ENCODE measurements around the gene CLEC4E. TPM values are rescaled to one million over a fixed set of nuclear protein-coding genes. Genes with fewer than 3 reads are reported as not detected.

CLEC4E gene
- total RNA-seq, 1 experiment from 2014 or later: not detected

GRCh38 chr12:8553088-8553627 is 12.5 kb upstream of the CLEC4E start:
- no peak overlapping the region for H3K4me3 ChIP-seq (ENCODE audit: low read depth in 2 of 2, low read length in 2 of 2)
- DNase-seq (ENCODE audit: low read depth, low spot score): no peak
- no peak overlapping the region for H3K27ac ChIP-seq (ENCODE audit: low read length)
- TF ChIP-seq TCF7L2 (IDR thresholded peaks at IDR 0.05; ENCODE audit: low read depth, low read length) (no peak), SIN3A (IDR thresholded peaks at IDR 0.05; ENCODE audit: borderline replicate concordance, insufficient read depth, low read depth, low read length) (no peak), POLR2AphosphoS5 (IDR thresholded peaks at IDR 0.05; ENCODE audit: low read depth, low read length) (no peak)
- TF ChIP-seq, protein P1, sequence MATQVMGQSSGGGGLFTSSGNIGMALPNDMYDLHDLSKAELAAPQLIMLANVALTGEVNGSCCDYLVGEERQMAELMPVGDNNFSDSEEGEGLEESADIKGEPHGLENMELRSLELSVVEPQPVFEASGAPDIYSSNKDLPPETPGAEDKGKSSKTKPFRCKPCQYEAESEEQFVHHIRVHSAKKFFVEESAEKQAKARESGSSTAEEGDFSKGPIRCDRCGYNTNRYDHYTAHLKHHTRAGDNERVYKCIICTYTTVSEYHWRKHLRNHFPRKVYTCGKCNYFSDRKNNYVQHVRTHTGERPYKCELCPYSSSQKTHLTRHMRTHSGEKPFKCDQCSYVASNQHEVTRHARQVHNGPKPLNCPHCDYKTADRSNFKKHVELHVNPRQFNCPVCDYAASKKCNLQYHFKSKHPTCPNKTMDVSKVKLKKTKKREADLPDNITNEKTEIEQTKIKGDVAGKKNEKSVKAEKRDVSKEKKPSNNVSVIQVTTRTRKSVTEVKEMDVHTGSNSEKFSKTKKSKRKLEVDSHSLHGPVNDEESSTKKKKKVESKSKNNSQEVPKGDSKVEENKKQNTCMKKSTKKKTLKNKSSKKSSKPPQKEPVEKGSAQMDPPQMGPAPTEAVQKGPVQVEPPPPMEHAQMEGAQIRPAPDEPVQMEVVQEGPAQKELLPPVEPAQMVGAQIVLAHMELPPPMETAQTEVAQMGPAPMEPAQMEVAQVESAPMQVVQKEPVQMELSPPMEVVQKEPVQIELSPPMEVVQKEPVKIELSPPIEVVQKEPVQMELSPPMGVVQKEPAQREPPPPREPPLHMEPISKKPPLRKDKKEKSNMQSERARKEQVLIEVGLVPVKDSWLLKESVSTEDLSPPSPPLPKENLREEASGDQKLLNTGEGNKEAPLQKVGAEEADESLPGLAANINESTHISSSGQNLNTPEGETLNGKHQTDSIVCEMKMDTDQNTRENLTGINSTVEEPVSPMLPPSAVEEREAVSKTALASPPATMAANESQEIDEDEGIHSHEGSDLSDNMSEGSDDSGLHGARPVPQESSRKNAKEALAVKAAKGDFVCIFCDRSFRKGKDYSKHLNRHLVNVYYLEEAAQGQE (IDR thresholded peaks at IDR 0.05; ENCODE audit: insufficient read depth in 1 of 2, low read depth in 2 of 2, low read length in 1 of 2): no peak
- TF ChIP-seq, protein P2, sequence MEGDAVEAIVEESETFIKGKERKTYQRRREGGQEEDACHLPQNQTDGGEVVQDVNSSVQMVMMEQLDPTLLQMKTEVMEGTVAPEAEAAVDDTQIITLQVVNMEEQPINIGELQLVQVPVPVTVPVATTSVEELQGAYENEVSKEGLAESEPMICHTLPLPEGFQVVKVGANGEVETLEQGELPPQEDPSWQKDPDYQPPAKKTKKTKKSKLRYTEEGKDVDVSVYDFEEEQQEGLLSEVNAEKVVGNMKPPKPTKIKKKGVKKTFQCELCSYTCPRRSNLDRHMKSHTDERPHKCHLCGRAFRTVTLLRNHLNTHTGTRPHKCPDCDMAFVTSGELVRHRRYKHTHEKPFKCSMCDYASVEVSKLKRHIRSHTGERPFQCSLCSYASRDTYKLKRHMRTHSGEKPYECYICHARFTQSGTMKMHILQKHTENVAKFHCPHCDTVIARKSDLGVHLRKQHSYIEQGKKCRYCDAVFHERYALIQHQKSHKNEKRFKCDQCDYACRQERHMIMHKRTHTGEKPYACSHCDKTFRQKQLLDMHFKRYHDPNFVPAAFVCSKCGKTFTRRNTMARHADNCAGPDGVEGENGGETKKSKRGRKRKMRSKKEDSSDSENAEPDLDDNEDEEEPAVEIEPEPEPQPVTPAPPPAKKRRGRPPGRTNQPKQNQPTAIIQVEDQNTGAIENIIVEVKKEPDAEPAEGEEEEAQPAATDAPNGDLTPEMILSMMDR (IDR thresholded peaks at IDR 0.05): no peak; the same call in 1 of the 2 replicates
- no peaks in the 10 kb centered on the region for H3K36me3 ChIP-seq (ENCODE audit: control insufficient read depth, insufficient read depth, low read length)
- no peaks in the 10 kb centered on the region for H3K4me1 ChIP-seq (ENCODE audit: control insufficient read depth, insufficient read depth, low read length)
- intact Hi-C loops (cut with micrococcal nuclease; ENCODE audit: unreplicated experiment) (no loop called here), in situ Hi-C loops (cut with HindIII; ENCODE audit: low pct_unique_long_range_greater_than_20kb, low sequenced_read_pairs) (no loop called here)
- no peaks in the 10 kb centered on the region for H3K9me3 ChIP-seq (ENCODE audit: control insufficient read depth, insufficient read depth, low read depth, low read length)
- no TSS peak for BruUV-seq (replicated peaks)
- H3K27me3 ChIP-seq (ENCODE audit: control insufficient read depth, insufficient read depth, low read length): no peaks in the 10 kb centered on the region
- no peak for ATAC-seq
- ChIA-PET POLR2A (no interaction called here), CTCF (no interaction called here)

DNA sequence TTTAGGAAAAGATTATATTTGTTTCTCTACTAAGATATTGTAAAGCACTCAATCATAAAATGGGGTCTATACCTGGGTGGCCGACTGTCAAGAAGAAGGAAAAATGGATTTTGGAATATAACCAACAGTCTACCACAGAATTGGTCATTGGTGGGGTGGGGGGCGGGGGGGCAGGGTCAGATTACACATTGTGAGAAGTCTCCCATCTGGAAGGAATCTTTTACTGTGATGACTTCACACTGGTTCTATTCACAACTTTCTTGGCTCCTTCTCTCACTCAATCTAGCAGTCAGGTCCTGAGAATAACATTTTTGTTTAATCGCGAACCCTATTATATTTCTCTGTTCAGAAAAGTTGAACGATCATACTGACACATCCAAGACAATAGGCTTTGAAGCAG is 8.7 kb upstream of the CLEC4E start:
- H3K9me3 ChIP-seq (ENCODE audit: control insufficient read depth, insufficient read depth, low read depth, low read length): no peaks in the 10 kb centered on the region
- H3K27me3 ChIP-seq (ENCODE audit: control insufficient read depth, insufficient read depth, low read length): no peaks in the 10 kb centered on the region; the same call in 1 of the 2 replicates
- in situ Hi-C loops (cut with HindIII; ENCODE audit: low pct_unique_long_range_greater_than_20kb, low sequenced_read_pairs): no loop called here
- TF ChIP-seq, protein P2 (IDR thresholded peaks at IDR 0.05): no peak
- TF ChIP-seq SIN3A (IDR thresholded peaks at IDR 0.05; ENCODE audit: borderline replicate concordance, insufficient read depth, low read depth, low read length) (no peak), POLR2AphosphoS5 (IDR thresholded peaks at IDR 0.05; ENCODE audit: low read depth, low read length) (no peak), TCF7L2 (IDR thresholded peaks at IDR 0.05; ENCODE audit: low read depth, low read length) (no peak)
- TF ChIP-seq, protein P1 (IDR thresholded peaks at IDR 0.05; ENCODE audit: insufficient read depth in 1 of 2, low read depth in 2 of 2, low read length in 1 of 2): no peak
- no peak overlapping the region for H3K27ac ChIP-seq (ENCODE audit: low read length)
- no peak for DNase-seq (ENCODE audit: low read depth, low spot score)
- no peak overlapping the region for H3K4me3 ChIP-seq (ENCODE audit: low read depth in 2 of 2, low read length in 2 of 2)
- H3K4me1 ChIP-seq (ENCODE audit: control insufficient read depth, insufficient read depth, low read length): no peaks in the 10 kb centered on the region
- intact Hi-C loops (cut with micrococcal nuclease; ENCODE audit: unreplicated experiment): loop anchor here (10.0 kb wide), 1 partner anchor 495 kb away; no protein-coding TSS in a partner anchor
- CTCF ChIA-PET: no interaction called here
- BruUV-seq (replicated peaks): no TSS peak
- POLR2A ChIA-PET: no interaction called here
- H3K36me3 ChIP-seq (ENCODE audit: control insufficient read depth, insufficient read depth, low read length): no peaks in the 10 kb centered on the region
- ATAC-seq: no peak
